GM12878 (cell line): Measurements from ENCODE around the gene ANO3. TPM values are rescaled to one million over a fixed set of nuclear protein-coding genes. Genes with fewer than 3 reads are reported as not detected.

Experiments used
- ATAC-seq: fragments of 200-7000 bp; cut with Tn5 transposase; 3 replicates; pipeline ENCODE4 v1.9.1; 2020; ENCODE audit warnings: mild to moderate bottlenecking, moderate library complexity
- BruUV-seq: library from RNA; stranded (reverse); fragments of 400-500 nt; replicated peaks from 2 replicates; lab custom pipeline; 2021; lab: Mats Ljungman, UMichigan
- CTCF ChIA-PET: fragments of 300-600 bp; sonication (Branson Sonifier 250); formaldehyde crosslinking; extraction: SDS; loops from one replicate; lab custom pipeline; 2021; ENCODE audit warnings: inconsistent platforms; lab: Yijun Ruan, JAX
- POLR2A ChIA-PET: fragments of 350-600 bp; formaldehyde crosslinking; extraction: SDS; loops from one replicate; lab custom pipeline; 2021; ENCODE audit warnings: inconsistent platforms; lab: Charles Lee
- RAD21 ChIA-PET: fragments of 300-600 bp; sonication (Branson Sonifier 250); formaldehyde crosslinking; loops from one replicate; lab custom pipeline; 2023; ENCODE audit warnings: antibody characterized with exemption; ENCODE audit not compliant: unreplicated experiment; lab: Charles Lee
- SMC1A ChIA-PET: fragments of 300-600 bp; sonication (Branson Sonifier 250); formaldehyde crosslinking; loops from one replicate; lab custom pipeline; 2023; ENCODE audit not compliant: unreplicated experiment, uncharacterized antibody; lab: Charles Lee
- DNase-seq: peaks from one replicate; pipeline ENCODE4 v3.0.0-alpha.2; 2011; ENCODE audit warnings: low read depth, low spot score
- FAIRE-seq: peaks from 3 replicates; lab custom pipeline; 2011; peaks lifted over from hg19 to GRCh38; lab: Jason Lieb, UNC
- H2AFZ ChIP-seq: 2 replicates; pipeline ENCODE4 v1.6.0; 2011; ENCODE audit warnings: low read depth, low read length, control low read depth; ENCODE audit not compliant: control insufficient read depth
- H3K27ac ChIP-seq: 2 replicates; pipeline ENCODE4 v1.5.1; 2011; ENCODE audit warnings: control low read depth; ENCODE audit not compliant: control insufficient read depth, insufficient read depth
- H3K27me3 ChIP-seq, 2 experiments: replicated peaks in 1 of 2; 2 replicates each; pipeline versions ENCODE4 v1.6.0 to v1.6.1; 2011; ENCODE audit warnings: low read length in 1 of 2; ENCODE audit not compliant: control insufficient read depth in 2 of 2, insufficient read depth in 2 of 2
- H3K36me3 ChIP-seq, 2 experiments: 2 replicates each; pipeline ENCODE4 v1.5.1; 2011; ENCODE audit warnings: low read length in 1 of 2; ENCODE audit not compliant: control insufficient read depth in 2 of 2, insufficient read depth in 2 of 2
- H3K4me1 ChIP-seq: 2 replicates; pipeline ENCODE4 v1.6.1; 2011; ENCODE audit warnings: mild to moderate bottlenecking, low read length, moderate library complexity, mixed read lengths; ENCODE audit not compliant: control insufficient read depth, insufficient read depth
- H3K4me2 ChIP-seq: 2 replicates; pipeline ENCODE4 v1.6.0; 2011; ENCODE audit warnings: control low read depth; ENCODE audit not compliant: control insufficient read depth, insufficient read depth
- H3K4me3 ChIP-seq: fragments of 200-600 bp; sonication (generic); 2 replicates; pipeline ENCODE4 v1.5.1; 2016
- H3K79me2 ChIP-seq: 2 replicates; pipeline ENCODE4 v1.6.0; 2011; ENCODE audit warnings: low read length; ENCODE audit not compliant: control insufficient read depth, insufficient read depth
- H3K9ac ChIP-seq: 2 replicates; pipeline ENCODE4 v1.8.0; 2011; ENCODE audit warnings: low read length, control low read depth, mixed read lengths; ENCODE audit not compliant: control insufficient read depth, insufficient read depth
- H3K9me3 ChIP-seq: replicated peaks from 3 replicates; pipeline ENCODE4 v1.5.1; 2011; ENCODE audit warnings: mild to moderate bottlenecking, low read length; ENCODE audit not compliant: control insufficient read depth, insufficient read depth
- H4K20me1 ChIP-seq: 2 replicates; pipeline ENCODE4 v1.6.0; 2011; ENCODE audit not compliant: control insufficient read depth, insufficient read depth
- CTCF ChIP-seq, 3 experiments: IDR thresholded peaks in 2 of 3; conservative IDR thresholded peaks in 1 of 3; 2 replicates each; pipeline ENCODE4 v1.5.1; 2011; ENCODE audit warnings: low read depth in 3 of 3, low read length in 3 of 3, mild to moderate bottlenecking in 3 of 3, control low read depth in 2 of 3, moderate library complexity in 2 of 3, inconsistent platforms in 1 of 3, mixed read lengths in 1 of 3; ENCODE audit not compliant: control insufficient read depth in 2 of 3, insufficient read depth in 1 of 3; ENCODE audit errors: extremely low read depth in 1 of 3
- ETV6 ChIP-seq, 2 experiments: fragments of 450-650 bp in 1 of 2; IDR thresholded peaks in 1 of 2; conservative IDR thresholded peaks in 1 of 2; 2 replicates each; pipeline ENCODE4 v1.6.1; 2014; ENCODE audit warnings: antibody characterized with exemption in 1 of 2, borderline replicate concordance in 1 of 2, low read depth in 1 of 2, mild to moderate bottlenecking in 1 of 2, moderate library complexity in 1 of 2
- FOS ChIP-seq: IDR thresholded peaks from 3 replicates; pipeline ENCODE4 v1.6.1; 2011; ENCODE audit warnings: borderline replicate concordance; ENCODE audit not compliant: insufficient read length; ENCODE audit errors: extremely low read depth
- HDAC2 ChIP-seq: fragments of 200-600 bp; sonication (generic); IDR thresholded peaks from 2 replicates; pipeline ENCODE4 v1.6.1; 2017
- KDM1A ChIP-seq: fragments of 200-600 bp; sonication (generic); IDR thresholded peaks from 2 replicates; pipeline ENCODE4 v1.6.1; 2016; ENCODE audit warnings: borderline replicate concordance
- LARP7 ChIP-seq: fragments of 450-650 bp; IDR thresholded peaks from 2 replicates; pipeline ENCODE4 v1.6.1; 2017; ENCODE audit warnings: mild to moderate bottlenecking
- MEF2A ChIP-seq: IDR thresholded peaks from 2 replicates; pipeline ENCODE4 v1.6.1; 2011; ENCODE audit warnings: low read depth, mild to moderate bottlenecking, low read length, moderate library complexity; ENCODE audit not compliant: insufficient read depth
- POLR2AphosphoS2 ChIP-seq: IDR thresholded peaks from 2 replicates; pipeline ENCODE4 v1.6.1; 2011; ENCODE audit warnings: low read depth, mild to moderate bottlenecking, low read length, improper control_type of control experiment, moderate library complexity
- SPI1 ChIP-seq: IDR thresholded peaks from 2 replicates; pipeline ENCODE4 v1.6.1; 2011; ENCODE audit warnings: low read depth, mild to moderate bottlenecking, low read length, moderate library complexity, borderline replicate concordance; ENCODE audit not compliant: insufficient read depth
- ZBED1 ChIP-seq: IDR thresholded peaks from 2 replicates; pipeline ENCODE4 v1.6.1; 2016; ENCODE audit warnings: borderline replicate concordance
- ZBTB4 ChIP-seq: fragments of 450-650 bp; formaldehyde crosslinking; IDR thresholded peaks from 2 replicates; pipeline ENCODE4 v1.4.0; 2022; ENCODE audit warnings: mild to moderate bottlenecking, moderate library complexity
- ZNF274 ChIP-seq: IDR thresholded peaks from one replicate; pipeline ENCODE4 v1.8.0; 2011; ENCODE audit not compliant: insufficient read length, insufficient read depth
- ZNF384 ChIP-seq: IDR thresholded peaks from 2 replicates; pipeline ENCODE4 v1.6.1; 2012; ENCODE audit warnings: low read depth, mild to moderate bottlenecking, low read length, improper control_type of control experiment, borderline replicate concordance
- ZZZ3 ChIP-seq: IDR thresholded peaks from 2 replicates; pipeline ENCODE4 v1.6.1; 2011; ENCODE audit warnings: low read depth; ENCODE audit not compliant: control insufficient read depth, insufficient read length
- WGBS: methylation state at CpG from one replicate; pipeline ENCODE4 v1.1.6; 2016; ENCODE audit warnings: low lambda C conversion rate; ENCODE audit not compliant: insufficient replicate concordance, insufficient coverage; ENCODE audit errors: missing lambda C conversion rate; 5-methylcytosine and 5-hydroxymethylcytosine counted together
- in situ Hi-C: fragments of 300-500 bp; cut with MboI; formaldehyde crosslinking; loops from 9 replicates; pipeline ENCODE4 v1.14.3; 2018; ENCODE audit warnings: mixed read lengths
- intact Hi-C: fragments of 100-400 bp; cut with micrococcal nuclease; formaldehyde crosslinking; loops from one replicate; pipeline ENCODE4 v1.14.2; 2022; ENCODE audit not compliant: unreplicated experiment
- polyA plus RNA-seq, 11 experiments: library from polyadenylated mRNA; depleted of rRNA in 4 of 11; unstranded in 6 of 11; stranded (reverse) in 5 of 11; fragments of >200 nt; fragmentation: Nextera tagmentation in 4 of 11; fragmentation: Illumina TruSeq in 1 of 11; extraction: Ambion mirVana in 4 of 11; extraction: Trizol in 1 of 11; gene quantifications; 1 replicate in 1 of 11; 2 replicates in 10 of 11; pipeline versions ENCODE4 v1.2.1 to v1.2.3, GENCODE V29; 2011 to 2016; ENCODE audit warnings: inconsistent platforms in 2 of 11, missing spikeins in 2 of 11, low read depth in 1 of 11
- total RNA-seq, 4 experiments: library from RNA; depleted of rRNA in 3 of 4; stranded (reverse); fragments of >200 nt in 3 of 4; fragmentation: Illumina TruSeq in 1 of 4; extraction: Trizol in 1 of 4; gene quantifications; 2 replicates each; pipeline versions ENCODE4 v1.2.1 to v1.2.3, GENCODE V29; 2013 to 2021

ANO3 gene
- total and polyA plus RNA-seq, 10 of the 15 experiments (the other 5 are each of a cell fraction or from before 2014, with no cell fraction given): 0.13 to 5.9 (median 0.44) TPM

GRCh38 chr11:26573896-26574295, 242.0 kb downstream of the ANO3 start (continued):
- no peak for TF ChIP-seq ETV6 (conservative IDR thresholded peaks at IDR 0.05 in 1 of 2, IDR thresholded peaks at IDR 0.05 in 1 of 2; ENCODE audit: borderline replicate concordance in 1 of 2, low read depth in 1 of 2)
- TF ChIP-seq POLR2AphosphoS2: no peak
- TF ChIP-seq HDAC2: no peak
- no peak for TF ChIP-seq KDM1A
- no peak for TF ChIP-seq ZNF384
- TF ChIP-seq ZNF274: no peak

GRCh38 chr11:26575946-26576345, 244.0 kb downstream of the ANO3 start:
- no peak for ATAC-seq
- FAIRE-seq: no peak

More at GRCh38 chr11:26575946-26576345, 244.0 kb downstream of the ANO3 start:
- H3K4me3 ChIP-seq: no peak overlapping the region
- H3K36me3 ChIP-seq: no peaks in the 10 kb centered on the region
- no peaks in the 10 kb centered on the region for H3K9me3 ChIP-seq
- TF ChIP-seq ZBED1 (no peak), LARP7 (no peak), MEF2A (no peak), SPI1 (no peak), CTCF (IDR thresholded peaks at IDR 0.05 in 2 of 3, conservative IDR thresholded peaks at IDR 0.05 in 1 of 3; ENCODE audit: control insufficient read depth in 2 of 3, extremely low read depth in 1 of 3, insufficient read depth in 1 of 3, low read depth in 3 of 3, low read length in 3 of 3) (no peak), ZZZ3 (no peak), FOS (no peak), ZBTB4 (CRISPR knock-in tag) (no peak)
- intact Hi-C loops (no loop called here), in situ Hi-C loops (no loop called here)
- H3K4me1 ChIP-seq: no peaks in the 10 kb centered on the region
- RAD21 ChIA-PET: interaction anchor here (0.7 to 1.2 kb wide), 3 partner anchors 9 to 22 kb away, joined by 3 read pairs; no protein-coding TSS in a partner anchor
- 65% methylated on average over 5 of the region's 5 CpGs for WGBS
- no TSS peak for BruUV-seq
- no peak overlapping the region for H3K4me2 ChIP-seq
- POLR2A ChIA-PET: no interaction called here
- H2AFZ ChIP-seq: no peak overlapping the region
- CTCF ChIA-PET: interaction anchor here (1.0 kb wide), 1 partner anchor 97 kb away, joined by 3 read pairs; no protein-coding TSS in a partner anchor
- H3K9ac ChIP-seq: no peak overlapping the region
- H4K20me1 ChIP-seq: no peaks in the 10 kb centered on the region
- SMC1A ChIA-PET: interaction anchor here (0.7 to 4.0 kb wide), 2 partner anchors 9 to 19 kb away, joined by 3 to 14 read pairs; no protein-coding TSS in a partner anchor
- no peak overlapping the region for H3K27ac ChIP-seq
- no peaks in the 10 kb centered on the region for H3K79me2 ChIP-seq
- no peak for DNase-seq
- H3K27me3 ChIP-seq: no peaks in the 10 kb centered on the region
